SU-DHL-6 (cell line): ENCODE measurements around the gene SLC24A3.

Experiments
- H2AFZ ChIP-seq: fragments of 200-600 bp; sonication (generic); 2 replicates; pipeline ENCODE4 v1.6.1; 2014; ENCODE audit warnings: low read depth, mild to moderate bottlenecking, moderate library complexity, mixed read lengths, antibody characterized with exemption, low read length; ENCODE audit not compliant: severe bottlenecking
- H3F3A ChIP-seq: fragments of 200-600 bp; shearing (Covaris generic); 2 replicates; pipeline ENCODE4 v1.6.0; 2016; ENCODE audit warnings: antibody characterized with exemption, mild to moderate bottlenecking; ENCODE audit not compliant: insufficient read depth
- H3K27ac ChIP-seq: fragments of 200-600 bp; sonication (generic); 2 replicates; pipeline ENCODE4 v1.5.1; 2016; ENCODE audit warnings: low read depth, mild to moderate bottlenecking, low read length, moderate library complexity, mixed read lengths
- H3K27me3 ChIP-seq: fragments of 200-600 bp; sonication (generic), shearing (Covaris generic); 2 replicates; pipeline ENCODE4 v1.6.0; 2014; ENCODE audit warnings: mild to moderate bottlenecking, low read length
- H3K36me3 ChIP-seq: fragments of 200-600 bp; sonication (generic); 2 replicates; pipeline ENCODE4 v1.6.1; 2014; ENCODE audit warnings: mild to moderate bottlenecking, low read length, mixed read lengths
- H3K4me2 ChIP-seq: fragments of 300-600, 200-600 bp; shearing (Covaris generic), sonication (generic); 2 replicates; pipeline ENCODE4 v1.6.0; 2014; ENCODE audit warnings: low read length, low read depth, mild to moderate bottlenecking; ENCODE audit not compliant: poor library complexity, severe bottlenecking
- H3K4me3 ChIP-seq: fragments of 200-600 bp; sonication (generic); 2 replicates; pipeline ENCODE4 v1.5.1; 2014; ENCODE audit warnings: antibody characterized with exemption, low read length, mild to moderate bottlenecking, mixed read lengths; ENCODE audit not compliant: insufficient read depth, poor library complexity, severe bottlenecking
- H3K79me2 ChIP-seq: fragments of 200-600 bp; sonication (generic); 2 replicates; pipeline ENCODE4 v1.6.1; 2014; ENCODE audit warnings: mild to moderate bottlenecking, low read length, moderate library complexity; ENCODE audit not compliant: insufficient read depth
- H3K9ac ChIP-seq: fragments of 200-600 bp; sonication (generic); 2 replicates; pipeline ENCODE4 v1.7.0; 2014; ENCODE audit warnings: mild to moderate bottlenecking, low read length
- H3K9me2 ChIP-seq: fragments of 200-600 bp; sonication (generic); replicated peaks from 2 replicates; pipeline ENCODE4 v1.6.1; 2014; ENCODE audit warnings: low read length; ENCODE audit not compliant: insufficient read depth
- H3K9me3 ChIP-seq: fragments of 200-600 bp; sonication (generic); 2 replicates; pipeline ENCODE4 v1.6.1; 2014; ENCODE audit warnings: low read length, mixed read lengths; ENCODE audit not compliant: insufficient read depth
- H4K20me1 ChIP-seq: fragments of 200-600 bp; sonication (generic); 2 replicates; pipeline ENCODE4 v1.6.1; 2014; ENCODE audit warnings: low read depth, mild to moderate bottlenecking, antibody characterized with exemption, low read length, moderate library complexity, mixed read lengths
- CTCF ChIP-seq: fragments of 200-600 bp; sonication (generic); IDR thresholded peaks from one replicate; pipeline ENCODE4 v1.5.1; 2017; ENCODE audit warnings: antibody characterized with exemption, mild to moderate bottlenecking, low read length, moderate library complexity; ENCODE audit not compliant: insufficient read depth, poor library complexity, severe bottlenecking
- EZH2phosphoT487 ChIP-seq: fragments of 200-600 bp; sonication (generic), shearing (Covaris generic); conservative IDR thresholded peaks from 2 replicates; pipeline ENCODE4 v1.6.1; 2018; ENCODE audit warnings: mild to moderate bottlenecking, antibody characterized with exemption, low read length, moderate library complexity, mixed read lengths

Gene SLC24A3

DNA sequence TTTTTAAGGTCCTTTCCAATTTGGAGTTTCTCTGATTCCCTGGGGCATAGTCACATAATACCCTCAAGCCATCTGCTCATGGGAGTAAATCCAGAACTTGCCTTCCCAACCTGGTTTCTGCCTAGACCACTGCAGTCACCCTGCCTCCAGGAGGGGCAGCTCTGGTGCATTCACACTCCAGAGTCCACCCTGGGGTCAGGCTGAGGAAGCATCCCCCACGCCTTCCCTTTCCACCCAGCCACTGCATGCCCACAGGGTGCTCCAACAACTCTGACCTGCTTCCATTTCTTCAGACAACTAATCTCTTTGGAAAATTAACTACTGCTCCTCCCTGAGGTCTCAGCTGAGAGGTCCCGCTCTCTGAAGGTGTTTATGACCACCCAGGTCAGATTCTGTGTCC, 334.2 kb downstream of the SLC24A3 start:
- Histone ChIP-seq H3K79me2 (no peaks in the 10 kb centered on the region), H3F3A (no peaks in the 10 kb centered on the region), H3K27ac (no peak overlapping the region), H3K9ac (no peak overlapping the region), H3K9me3 (no peaks in the 10 kb centered on the region), H3K4me3 (no peak overlapping the region), H4K20me1 (no peaks in the 10 kb centered on the region), H3K9me2 (no peaks in the 10 kb centered on the region), H3K27me3 (no peaks in the 10 kb centered on the region), H3K36me3 (no peaks in the 10 kb centered on the region), H2AFZ (no peak overlapping the region), H3K4me2 (no peak overlapping the region)
- no peak for TF ChIP-seq CTCF
- no peak for TF ChIP-seq EZH2phosphoT487

GRCh38 chr20:19547547-19547946, 335.1 kb downstream of the SLC24A3 start:
- Histone ChIP-seq H4K20me1 (no peaks in the 10 kb centered on the region), H3F3A (no peaks in the 10 kb centered on the region), H3K4me2 (no peak overlapping the region), H3K27ac (no peak overlapping the region), H2AFZ (no peak overlapping the region), H3K9me3 (no peaks in the 10 kb centered on the region), H3K9me2 (no peaks in the 10 kb centered on the region), H3K4me3 (no peak overlapping the region), H3K79me2 (no peaks in the 10 kb centered on the region), H3K36me3 (no peaks in the 10 kb centered on the region), H3K9ac (no peak overlapping the region), H3K27me3 (no peaks in the 10 kb centered on the region)
- TF ChIP-seq CTCF = no peak
- TF ChIP-seq EZH2phosphoT487 = no peak

GRCh38 chr20:19549896-19550295, 337.5 kb downstream of the SLC24A3 start:
- no peak overlapping the region for H3K4me2 ChIP-seq
- H3K9me2 ChIP-seq = no peaks in the 10 kb centered on the region
- H3K4me3 ChIP-seq = no peak overlapping the region
- H3K36me3 ChIP-seq = no peaks in the 10 kb centered on the region
- no peak overlapping the region for H2AFZ ChIP-seq
- no peak overlapping the region for H3K27ac ChIP-seq
- H3F3A ChIP-seq = no peaks in the 10 kb centered on the region
- H3K9ac ChIP-seq = no peak overlapping the region
- H3K27me3 ChIP-seq = no peaks in the 10 kb centered on the region
- H4K20me1 ChIP-seq = no peaks in the 10 kb centered on the region
- no peaks in the 10 kb centered on the region for H3K9me3 ChIP-seq
- TF ChIP-seq CTCF = no peak
- no peak for TF ChIP-seq EZH2phosphoT487
- no peaks in the 10 kb centered on the region for H3K79me2 ChIP-seq
